Neuronal stem cell (in vitro differentiated cells): ENCODE measurements around the gene GPR65.
"Not testable (repeated sequence)": the region's sequence is repeated elsewhere in the genome, so short reads cannot be mapped to it uniquely, and the experiment has no call there.

Experiments used
- DNase-seq: peaks from one replicate; pipeline ENCODE4 v3.0.0-alpha.2; 2013; ENCODE audit warnings: low spot score
- H2AFZ ChIP-seq: one replicate; pipeline ENCODE4 v1.6.1; 2013; ENCODE audit warnings: mild to moderate bottlenecking, low read length, inconsistent platforms
- H2AK5ac ChIP-seq: 2 replicates; pipeline ENCODE4 v1.6.1; 2013; ENCODE audit warnings: low read depth, mild to moderate bottlenecking, inconsistent platforms, low read length, moderate library complexity, mixed read lengths
- H2BK120ac ChIP-seq: 2 replicates; pipeline ENCODE4 v1.6.1; 2013; ENCODE audit warnings: low read depth, mild to moderate bottlenecking, inconsistent platforms, low read length, moderate library complexity, mixed read lengths
- H2BK12ac ChIP-seq: one replicate; pipeline ENCODE4 v1.6.1; 2013; ENCODE audit warnings: low read length, inconsistent platforms
- H2BK15ac ChIP-seq: 2 replicates; pipeline ENCODE4 v1.6.1; 2013; ENCODE audit warnings: mild to moderate bottlenecking, low read length, inconsistent platforms, mixed read lengths
- H2BK5ac ChIP-seq: one replicate; pipeline ENCODE4 v1.6.1; 2013; ENCODE audit warnings: inconsistent platforms, mild to moderate bottlenecking, low read length, moderate library complexity
- H3K14ac ChIP-seq: one replicate; pipeline ENCODE4 v1.6.1; 2013; ENCODE audit warnings: low read length, inconsistent platforms
- H3K18ac ChIP-seq: 2 replicates; pipeline ENCODE4 v1.6.1; 2013; ENCODE audit warnings: low read length, inconsistent platforms
- H3K23ac ChIP-seq: 2 replicates; pipeline ENCODE4 v1.6.1; 2013; ENCODE audit warnings: low read depth, mild to moderate bottlenecking, mixed read lengths, low read length, inconsistent platforms; ENCODE audit not compliant: poor library complexity
- H3K27ac ChIP-seq: replicated peaks from 3 replicates; pipeline ENCODE4 v1.5.1; 2013; ENCODE audit warnings: low read length, inconsistent platforms
- H3K27me3 ChIP-seq, 3 experiments: 2 replicates each; pipeline ENCODE4 v1.6.1; 2013; ENCODE audit warnings: low read length in 3 of 3, mild to moderate bottlenecking in 2 of 3, inconsistent platforms in 1 of 3, low read depth in 1 of 3, mixed read lengths in 1 of 3, moderate library complexity in 1 of 3; ENCODE audit not compliant: control insufficient read depth in 3 of 3, insufficient read depth in 3 of 3
- H3K36me3 ChIP-seq, 2 donors: replicated peaks in 1 of 2; 2 replicates each; pipeline ENCODE4 v1.6.1; 2013; ENCODE audit warnings: low read length in 2 of 2; ENCODE audit not compliant: control insufficient read depth in 2 of 2, insufficient read depth in 2 of 2
- H3K4ac ChIP-seq: 2 replicates; pipeline ENCODE4 v1.6.1; 2013; ENCODE audit warnings: inconsistent platforms, mild to moderate bottlenecking, low read length, moderate library complexity
- H3K4me1 ChIP-seq, 2 donors: 1 replicate in 1 of 2; 2 replicates in 1 of 2; pipeline ENCODE4 v1.6.1; 2013; ENCODE audit warnings: low read length in 2 of 2, low read depth in 1 of 2; ENCODE audit not compliant: control insufficient read depth in 2 of 2, insufficient read depth in 1 of 2
- H3K4me2 ChIP-seq: one replicate; pipeline ENCODE4 v1.6.1; 2013; ENCODE audit warnings: mild to moderate bottlenecking, low read length, inconsistent platforms; ENCODE audit not compliant: insufficient read depth, poor library complexity, severe bottlenecking
- H3K4me3 ChIP-seq, 2 donors: 2 replicates each; pipeline ENCODE4 v1.5.1; 2013; ENCODE audit warnings: low read length in 2 of 2, mild to moderate bottlenecking in 2 of 2, inconsistent platforms in 1 of 2, moderate library complexity in 1 of 2
- H3K79me1 ChIP-seq: one replicate; pipeline ENCODE4 v1.6.1; 2013; ENCODE audit warnings: low read depth, mild to moderate bottlenecking, inconsistent platforms, low read length, moderate library complexity
- H3K9ac ChIP-seq: one replicate; pipeline ENCODE4 v1.6.1; 2013; ENCODE audit warnings: mild to moderate bottlenecking, low read depth, low read length, inconsistent platforms; ENCODE audit not compliant: poor library complexity
- H3K9me3 ChIP-seq, 2 donors: replicated peaks in 1 of 2; 2 replicates each; pipeline versions ENCODE3 to v1.6.1; 2013; ENCODE audit warnings: low read length in 2 of 2, mild to moderate bottlenecking in 2 of 2, inconsistent platforms in 1 of 2, low read depth in 1 of 2, mixed read lengths in 1 of 2, moderate library complexity in 1 of 2; ENCODE audit not compliant: control insufficient read depth in 2 of 2, insufficient read depth in 1 of 2
- H4K8ac ChIP-seq: one replicate; pipeline ENCODE4 v1.6.1; 2013; ENCODE audit warnings: low read depth, mild to moderate bottlenecking, inconsistent platforms, low read length, moderate library complexity
- H4K91ac ChIP-seq: one replicate; pipeline ENCODE4 v1.6.1; 2013; ENCODE audit warnings: low read length, low read depth, mild to moderate bottlenecking, inconsistent platforms; ENCODE audit not compliant: poor library complexity
- WGBS, 2 donors: extraction: QIAGEN DNeasy Blood & Tissue Kit; methylation state at CpG; one replicate each; pipeline ENCODE4 v1.1.7; 2013; ENCODE audit warnings: missing lambda C conversion rate in 2 of 2, mixed read lengths in 1 of 2; ENCODE audit not compliant: insufficient read length in 2 of 2, insufficient replicate concordance in 1 of 2; ENCODE audit errors: extremely low coverage in 2 of 2; 5-methylcytosine and 5-hydroxymethylcytosine counted together

Gene GPR65

DNA sequence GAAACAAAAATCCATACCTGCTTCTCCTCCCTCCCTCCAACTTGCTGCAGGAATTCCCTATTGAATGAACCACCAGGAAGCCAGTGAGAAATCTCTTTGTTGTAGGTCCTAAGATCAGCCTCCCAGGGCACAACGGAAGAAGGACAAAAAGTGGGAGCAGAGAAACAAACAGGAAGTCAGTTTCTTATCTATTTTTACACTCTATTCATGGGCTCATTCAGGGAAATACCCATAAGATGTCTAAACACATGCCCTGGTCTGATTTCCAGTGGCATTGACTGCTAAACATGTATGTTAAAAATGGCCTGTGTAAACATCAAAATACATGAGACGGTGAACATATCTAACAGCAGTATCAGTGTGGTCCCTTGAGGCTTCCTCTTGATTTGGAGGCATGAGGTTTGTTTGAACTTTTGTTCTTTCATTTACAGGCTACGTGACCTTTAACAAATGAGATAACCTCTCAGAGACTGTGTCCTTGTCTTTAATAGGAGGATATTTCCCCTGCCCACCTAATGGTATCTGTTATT lies 18.8 kb downstream of the GPR65 start:
- Histone ChIP-seq H3K9ac (no peak overlapping the region), H3K4me2 (no peak overlapping the region), H3K79me1 (no peaks in the 10 kb centered on the region), H3K14ac (no peak overlapping the region), H3K36me3 (no peaks in the 10 kb centered on the region), H2BK12ac (no peak overlapping the region), H3K27me3 (peaks cover 0 to under 1% (median 0%) of the 10 kb centered on the region in 3 experiments), H2BK15ac (no peak overlapping the region), H2BK120ac (no peak overlapping the region), H4K91ac (no peak overlapping the region), H3K23ac (no peak overlapping the region), H3K27ac (no peak overlapping the region), H3K18ac (peak overlapping the region; percentile 81), H2BK5ac (no peak overlapping the region), H3K4ac (no peak overlapping the region), H3K9me3 (no peaks in the 10 kb centered on the region), H4K8ac (no peak overlapping the region), H3K4me1 (peaks cover 5 to 6% of the 10 kb centered on the region in 2 donors), H2AFZ (peak overlapping the region; percentile 69), H2AK5ac (no peak overlapping the region), H3K4me3 (no peak overlapping the region)
- DNase-seq: no peak
- WGBS, 2 donors: no CpG with 5 or more reads among the region's 3 CpGs

DNA sequence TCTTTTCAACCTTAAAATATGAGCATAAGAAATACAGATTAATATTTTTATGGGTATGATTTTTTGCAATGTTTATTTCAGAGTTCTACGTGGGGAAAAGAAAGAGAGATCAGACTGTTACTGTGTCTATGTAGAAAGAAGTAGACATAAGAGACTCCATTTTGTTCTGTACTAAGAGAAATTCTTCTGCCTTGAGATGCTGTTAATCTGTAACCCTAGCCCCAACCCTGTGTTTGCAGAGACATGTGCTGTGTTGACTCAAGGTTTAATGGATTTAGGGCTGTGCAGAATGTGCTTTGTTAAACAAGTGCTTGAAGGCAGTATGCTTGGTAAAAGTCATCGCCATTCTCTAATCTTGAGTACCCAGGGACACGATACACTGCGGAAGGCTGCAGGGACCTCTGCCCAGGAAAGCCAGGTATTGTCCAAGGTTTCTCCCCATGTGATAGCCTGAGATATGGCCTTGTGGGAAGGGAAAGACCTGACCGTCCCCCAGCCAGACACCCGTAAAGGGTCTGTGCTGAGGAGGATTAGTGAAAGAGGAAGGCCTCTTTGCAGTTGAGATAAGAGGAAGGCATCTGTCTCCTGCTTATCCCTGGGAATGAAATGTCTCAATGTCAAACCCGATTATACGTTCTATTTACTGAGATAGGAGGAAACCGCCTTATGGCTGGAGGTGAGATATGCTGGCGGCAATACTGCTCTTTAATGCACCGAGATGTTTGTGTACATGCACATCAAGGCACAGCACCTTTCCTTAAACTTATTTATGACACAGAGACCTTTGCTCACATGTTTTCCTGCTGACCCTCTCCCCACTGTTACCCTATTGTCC lies 19.5 kb downstream of the GPR65 start:
- WGBS, 2 donors: no CpG with 5 or more reads among the region's 11 CpGs
- not testable (repeated sequence) for H3K79me1 ChIP-seq, H3K27ac ChIP-seq, H2BK5ac ChIP-seq, H3K4me2 ChIP-seq, H4K91ac ChIP-seq, H2BK15ac ChIP-seq, H2BK120ac ChIP-seq, H3K36me3 ChIP-seq, H3K14ac ChIP-seq, H2AFZ ChIP-seq, H4K8ac ChIP-seq, H2AK5ac ChIP-seq, H3K4me1 ChIP-seq, H3K18ac ChIP-seq, H3K23ac ChIP-seq, H3K9me3 ChIP-seq, H3K9ac ChIP-seq, H3K27me3 ChIP-seq, H3K4ac ChIP-seq, H3K4me3 ChIP-seq, DNase-seq, H2BK12ac ChIP-seq

DNA sequence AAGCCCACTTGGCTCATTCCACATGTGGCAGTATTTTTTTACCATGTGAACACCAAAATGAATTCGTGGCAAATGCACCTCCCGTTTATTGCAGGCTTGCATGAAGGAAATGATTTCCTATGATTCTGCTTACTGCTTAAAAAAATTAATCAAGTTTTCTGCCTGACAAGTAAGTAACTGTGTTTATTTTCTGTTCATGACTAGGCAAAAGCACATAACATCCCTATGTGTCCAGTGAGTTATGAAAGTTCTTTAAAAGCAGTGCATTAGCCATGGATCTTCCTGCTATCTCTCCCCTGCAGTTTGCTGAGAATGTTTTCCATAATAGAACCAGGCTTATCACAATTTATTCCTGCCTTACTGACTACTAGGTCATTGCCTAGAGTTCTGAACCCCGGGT lies 20.4 kb downstream of the GPR65 start:
- no peak for DNase-seq
- Histone ChIP-seq H2BK5ac (no peak overlapping the region), H3K4me1 (peaks cover 5 to 6% of the 10 kb centered on the region in 2 donors), H4K91ac (no peak overlapping the region), H3K27me3 (peaks cover 0 to 2% (median 0%) of the 10 kb centered on the region in 3 experiments), H3K27ac (no peak overlapping the region), H4K8ac (no peak overlapping the region), H3K18ac (no peak overlapping the region), H3K4ac (no peak overlapping the region), H2AK5ac (no peak overlapping the region), H3K36me3 (no peaks in the 10 kb centered on the region), H3K4me2 (no peak overlapping the region), H3K4me3 (no peak overlapping the region), H2AFZ (no peak overlapping the region), H3K23ac (no peak overlapping the region), H3K79me1 (no peaks in the 10 kb centered on the region), H3K9ac (no peak overlapping the region), H2BK12ac (no peak overlapping the region), H2BK15ac (no peak overlapping the region), H2BK120ac (no peak overlapping the region), H3K14ac (no peak overlapping the region), H3K9me3 (no peaks in the 10 kb centered on the region)
- WGBS, 2 donors: no CpG with 5 or more reads among the region's 3 CpGs

- no peaks in the 10 kb centered on the region for H3K9me3 ChIP-seq
- H3K4me1 ChIP-seq: peaks cover 5 to 6% of the 10 kb centered on the region in 2 donors
- H3K14ac ChIP-seq: no peak overlapping the region
- WGBS, 2 donors: no CpG with 5 or more reads among the region's 2 CpGs
- H3K18ac ChIP-seq: no peak overlapping the region
- H3K27me3 ChIP-seq: peaks cover 0 to 2% (median 0%) of the 10 kb centered on the region in 3 experiments
- H3K79me1 ChIP-seq: no peaks in the 10 kb centered on the region
- H2BK12ac ChIP-seq: no peak overlapping the region
- peak overlapping the region; percentile 19 for H2AFZ ChIP-seq
- no peak overlapping the region for H2BK120ac ChIP-seq
- no peak overlapping the region for H3K9ac ChIP-seq
- no peak overlapping the region for H2BK15ac ChIP-seq
- H3K36me3 ChIP-seq: no peaks in the 10 kb centered on the region
- H3K27ac ChIP-seq: no peak overlapping the region
- H3K23ac ChIP-seq: no peak overlapping the region
- H3K4me3 ChIP-seq: no peak overlapping the region
- DNase-seq: no peak
- H3K4me2 ChIP-seq: no peak overlapping the region
- no peak overlapping the region for H3K4ac ChIP-seq
- no peak overlapping the region for H2BK5ac ChIP-seq
- no peak overlapping the region for H4K91ac ChIP-seq
- no peak overlapping the region for H2AK5ac ChIP-seq
- H4K8ac ChIP-seq: no peak overlapping the region
Observed at GRCh38 chr14:88026890-88027289, 22.0 kb downstream of the GPR65 start.
